AG10803 (cell line): Measurements from ENCODE around the gene PHETA1.
"Not testable (repeated sequence)": the region's sequence is repeated elsewhere in the genome, so short reads cannot be mapped to it uniquely, and the experiment has no call there.

ENCODE experiments used
- DNase-seq: peaks from one replicate; pipeline ENCODE4 v3.0.0; 2010; ENCODE audit warnings: low read depth
- H3K4me3 ChIP-seq: 2 replicates; pipeline ENCODE4 v1.5.1; 2011; ENCODE audit warnings: mild to moderate bottlenecking, low read length, control low read depth
- CTCF ChIP-seq: conservative IDR thresholded peaks from 2 replicates; pipeline ENCODE4 v1.5.1; 2011; ENCODE audit warnings: mild to moderate bottlenecking, low read length, control low read depth, inconsistent platforms

PHETA1 gene

GRCh38 chr12:111404362-111405148 is 35.7 kb upstream of the PHETA1 start:
- DNase-seq = no peak
- peak overlapping the region; percentile 71 for H3K4me3 ChIP-seq
- no peak for TF ChIP-seq CTCF

GRCh38 chr12:111402490-111402824 is 33.6 kb upstream of the PHETA1 start:
- H3K4me3 ChIP-seq, DNase-seq: not testable (repeated sequence)

- no peak overlapping the region for H3K4me3 ChIP-seq
- TF ChIP-seq CTCF = no peak
- no peak for DNase-seq
Measured at GRCh38 chr12:111401167-111401605, 32.3 kb upstream of the PHETA1 start.

GRCh38 chr12:111399741-111400404 is 31.0 kb upstream of the PHETA1 start:
- DNase-seq, H3K4me3 ChIP-seq: not testable (repeated sequence)

GRCh38 chr12:111398530-111398929 is 29.6 kb upstream of the PHETA1 start:
- TF ChIP-seq CTCF = no peak

GRCh38 chr12:111396726-111397445 is 28.0 kb upstream of the PHETA1 start:
- TF ChIP-seq CTCF = peak; percentile 94
- peak overlapping the region; percentile 48 for H3K4me3 ChIP-seq
- DNase-seq = peak; percentile 73

More at GRCh38 chr12:111398530-111398929, 29.6 kb upstream of the PHETA1 start:
- no peak for DNase-seq
- H3K4me3 ChIP-seq = no peak overlapping the region

GRCh38 chr12:111396271-111396670 is 27.4 kb upstream of the PHETA1 start:
- DNase-seq, H3K4me3 ChIP-seq: not testable (repeated sequence)

GRCh38 chr12:111395336-111396187 is 26.7 kb upstream of the PHETA1 start:
- no peak for DNase-seq
- H3K4me3 ChIP-seq = no peak overlapping the region
- no peak for TF ChIP-seq CTCF
